ENCODE measurements around the gene POGK.

The POGK gene

GRCh38 chr1:166859597-166859996 is 20.3 kb downstream of the POGK start:
- Histone ChIP-seq H3K4me1 (ENCODE audit: insufficient read depth, low read length, poor library complexity, severe bottlenecking) (no peaks in the 10 kb centered on the region), H3K4me2 (ENCODE audit: low read depth, low read length, poor library complexity, severe bottlenecking) (no peak overlapping the region), H3K4me3 (ENCODE audit: low read length, poor library complexity, severe bottlenecking) (no peak overlapping the region), H3K27me3 (ENCODE audit: insufficient read depth, low read length, poor library complexity, severe bottlenecking) (no peaks in the 10 kb centered on the region), H2AFZ (ENCODE audit: low read length) (no peak overlapping the region), H3K9me2 (replicated peaks; ENCODE audit: low read depth, low read length) (no peaks in the 10 kb centered on the region), H4K20me1 (ENCODE audit: insufficient read depth, low read length, poor library complexity, severe bottlenecking) (peaks cover 6% of the 10 kb centered on the region), H3K9ac (ENCODE audit: low read depth, low read length, poor library complexity, severe bottlenecking) (no peak overlapping the region), H3K79me2 (ENCODE audit: insufficient read depth, low read length) (peaks cover 5% of the 10 kb centered on the region), H3K36me3 (ENCODE audit: insufficient read depth, low read length) (peaks cover 98% of the 10 kb centered on the region), H3F3A (ENCODE audit: low read depth) (no peaks in the 10 kb centered on the region; the same call in 1 of the 2 replicates), H3K9me3 (ENCODE audit: insufficient read depth, low read depth, low read length) (no peaks in the 10 kb centered on the region)
- no peak for TF ChIP-seq EZH2phosphoT487 (IDR thresholded peaks at IDR 0.05; ENCODE audit: borderline replicate concordance)
- TF ChIP-seq CTCF (conservative IDR thresholded peaks at IDR 0.05; ENCODE audit: low read length), result no peak

- Histone ChIP-seq H3K4me2 (ENCODE audit: low read depth, low read length, poor library complexity, severe bottlenecking) (no peak overlapping the region), H3K9me3 (ENCODE audit: insufficient read depth, low read depth, low read length) (no peaks in the 10 kb centered on the region), H3F3A (ENCODE audit: low read depth) (no peaks in the 10 kb centered on the region), H3K9me2 (replicated peaks; ENCODE audit: low read depth, low read length) (no peaks in the 10 kb centered on the region), H3K79me2 (ENCODE audit: insufficient read depth, low read length) (peaks cover 43% of the 10 kb centered on the region), H2AFZ (ENCODE audit: low read length) (no peak overlapping the region), H3K4me3 (ENCODE audit: low read length, poor library complexity, severe bottlenecking) (no peak overlapping the region), H3K9ac (ENCODE audit: low read depth, low read length, poor library complexity, severe bottlenecking) (no peak overlapping the region), H4K20me1 (ENCODE audit: insufficient read depth, low read length, poor library complexity, severe bottlenecking) (peaks cover 21% of the 10 kb centered on the region), H3K36me3 (ENCODE audit: insufficient read depth, low read length) (peaks cover 71% of the 10 kb centered on the region; the same call in 1 of the 2 replicates), H3K27me3 (ENCODE audit: insufficient read depth, low read length, poor library complexity, severe bottlenecking) (no peaks in the 10 kb centered on the region), H3K4me1 (ENCODE audit: insufficient read depth, low read length, poor library complexity, severe bottlenecking) (peaks cover 26% of the 10 kb centered on the region)
- no peak for TF ChIP-seq EZH2phosphoT487 (IDR thresholded peaks at IDR 0.05; ENCODE audit: borderline replicate concordance)
- TF ChIP-seq CTCF (conservative IDR thresholded peaks at IDR 0.05; ENCODE audit: low read length), result no peak
Measured at GRCh38 chr1:166865926-166866325, 26.7 kb downstream of the POGK start.

GRCh38 chr1:166868639-166869038 is 29.4 kb downstream of the POGK start:
- H3K79me2 ChIP-seq (ENCODE audit: insufficient read depth, low read length), result peaks cover 70% of the 10 kb centered on the region
- no peaks in the 10 kb centered on the region for H3F3A ChIP-seq (ENCODE audit: low read depth)
- peaks cover 34% of the 10 kb centered on the region for H4K20me1 ChIP-seq (ENCODE audit: insufficient read depth, low read length, poor library complexity, severe bottlenecking)
- peaks cover 45% of the 10 kb centered on the region; the same call in 1 of the 2 replicates for H3K36me3 ChIP-seq (ENCODE audit: insufficient read depth, low read length)
- TF ChIP-seq EZH2phosphoT487 (IDR thresholded peaks at IDR 0.05; ENCODE audit: borderline replicate concordance) (no peak), CTCF (conservative IDR thresholded peaks at IDR 0.05; ENCODE audit: low read length) (no peak)
- H3K9me3 ChIP-seq (ENCODE audit: insufficient read depth, low read depth, low read length), result no peaks in the 10 kb centered on the region
- H3K9ac ChIP-seq (ENCODE audit: low read depth, low read length, poor library complexity, severe bottlenecking), result no peak overlapping the region
- H3K4me1 ChIP-seq (ENCODE audit: insufficient read depth, low read length, poor library complexity, severe bottlenecking), result peaks cover 50% of the 10 kb centered on the region
- H3K4me2 ChIP-seq (ENCODE audit: low read depth, low read length, poor library complexity, severe bottlenecking), result no peak overlapping the region
- H3K9me2 ChIP-seq (replicated peaks; ENCODE audit: low read depth, low read length), result no peaks in the 10 kb centered on the region
- H2AFZ ChIP-seq (ENCODE audit: low read length), result no peak overlapping the region
- no peaks in the 10 kb centered on the region for H3K27me3 ChIP-seq (ENCODE audit: insufficient read depth, low read length, poor library complexity, severe bottlenecking)
- H3K4me3 ChIP-seq (ENCODE audit: low read length, poor library complexity, severe bottlenecking), result no peak overlapping the region

Measured in Loucy (cell line).